Measurements from ENCODE around the gene IKZF3.
"Not testable (repeated sequence)": the region's sequence is repeated elsewhere in the genome, so short reads cannot be mapped to it uniquely, and the experiment has no call there.

DNA sequence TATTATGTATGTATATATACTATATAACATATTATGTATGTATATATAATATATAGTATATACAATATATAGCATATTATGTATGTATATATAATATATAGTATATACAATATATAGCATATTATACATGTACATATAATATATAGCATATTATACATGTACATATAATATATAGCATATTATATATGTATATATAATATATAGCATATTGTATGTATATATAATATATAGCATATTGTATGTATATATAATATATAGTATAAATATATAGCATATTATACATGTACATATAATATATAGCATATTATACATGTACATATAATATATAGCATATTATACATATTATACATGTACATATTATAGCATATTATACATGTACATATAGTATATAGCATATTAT is 13.9 kb downstream of the IKZF3 start:
- TF ChIP-seq, protein P1, sequence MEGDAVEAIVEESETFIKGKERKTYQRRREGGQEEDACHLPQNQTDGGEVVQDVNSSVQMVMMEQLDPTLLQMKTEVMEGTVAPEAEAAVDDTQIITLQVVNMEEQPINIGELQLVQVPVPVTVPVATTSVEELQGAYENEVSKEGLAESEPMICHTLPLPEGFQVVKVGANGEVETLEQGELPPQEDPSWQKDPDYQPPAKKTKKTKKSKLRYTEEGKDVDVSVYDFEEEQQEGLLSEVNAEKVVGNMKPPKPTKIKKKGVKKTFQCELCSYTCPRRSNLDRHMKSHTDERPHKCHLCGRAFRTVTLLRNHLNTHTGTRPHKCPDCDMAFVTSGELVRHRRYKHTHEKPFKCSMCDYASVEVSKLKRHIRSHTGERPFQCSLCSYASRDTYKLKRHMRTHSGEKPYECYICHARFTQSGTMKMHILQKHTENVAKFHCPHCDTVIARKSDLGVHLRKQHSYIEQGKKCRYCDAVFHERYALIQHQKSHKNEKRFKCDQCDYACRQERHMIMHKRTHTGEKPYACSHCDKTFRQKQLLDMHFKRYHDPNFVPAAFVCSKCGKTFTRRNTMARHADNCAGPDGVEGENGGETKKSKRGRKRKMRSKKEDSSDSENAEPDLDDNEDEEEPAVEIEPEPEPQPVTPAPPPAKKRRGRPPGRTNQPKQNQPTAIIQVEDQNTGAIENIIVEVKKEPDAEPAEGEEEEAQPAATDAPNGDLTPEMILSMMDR (IDR thresholded peaks at IDR 0.05) = not testable (repeated sequence)
- not testable (repeated sequence) for TF ChIP-seq POLR2A (IDR thresholded peaks at IDR 0.05)
